NCI-H2029 (cell line): ENCODE data around the gene SLMAP.

Experiments used
- DNase-seq: peaks from one replicate; lab custom pipeline; 2025; lab: John Stamatoyannopoulos, UW

The SLMAP gene

DNA sequence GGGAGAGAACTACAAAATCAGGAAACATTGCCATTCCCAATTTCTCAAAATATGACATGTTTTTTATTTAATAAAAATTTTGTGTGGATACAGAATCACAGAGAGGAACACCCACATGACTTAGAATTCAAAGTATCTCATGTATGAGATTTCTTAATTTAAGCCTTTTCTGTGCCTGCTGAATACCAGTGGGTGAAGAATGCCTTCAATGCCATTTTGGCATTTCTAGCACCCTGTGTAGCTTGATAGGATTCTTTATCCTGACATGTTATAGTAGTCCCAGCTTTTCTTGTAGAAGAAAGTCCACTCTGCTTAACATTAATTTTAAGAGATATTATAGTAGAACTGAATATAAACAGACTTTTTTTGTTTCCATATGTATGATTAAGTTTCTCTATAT is 3.1 kb upstream of the SLMAP start:
- DNase-seq = no peak

GRCh38 chr3:57755368-57755675 is 787 bp upstream of the SLMAP start:
- no peak for DNase-seq

DNA sequence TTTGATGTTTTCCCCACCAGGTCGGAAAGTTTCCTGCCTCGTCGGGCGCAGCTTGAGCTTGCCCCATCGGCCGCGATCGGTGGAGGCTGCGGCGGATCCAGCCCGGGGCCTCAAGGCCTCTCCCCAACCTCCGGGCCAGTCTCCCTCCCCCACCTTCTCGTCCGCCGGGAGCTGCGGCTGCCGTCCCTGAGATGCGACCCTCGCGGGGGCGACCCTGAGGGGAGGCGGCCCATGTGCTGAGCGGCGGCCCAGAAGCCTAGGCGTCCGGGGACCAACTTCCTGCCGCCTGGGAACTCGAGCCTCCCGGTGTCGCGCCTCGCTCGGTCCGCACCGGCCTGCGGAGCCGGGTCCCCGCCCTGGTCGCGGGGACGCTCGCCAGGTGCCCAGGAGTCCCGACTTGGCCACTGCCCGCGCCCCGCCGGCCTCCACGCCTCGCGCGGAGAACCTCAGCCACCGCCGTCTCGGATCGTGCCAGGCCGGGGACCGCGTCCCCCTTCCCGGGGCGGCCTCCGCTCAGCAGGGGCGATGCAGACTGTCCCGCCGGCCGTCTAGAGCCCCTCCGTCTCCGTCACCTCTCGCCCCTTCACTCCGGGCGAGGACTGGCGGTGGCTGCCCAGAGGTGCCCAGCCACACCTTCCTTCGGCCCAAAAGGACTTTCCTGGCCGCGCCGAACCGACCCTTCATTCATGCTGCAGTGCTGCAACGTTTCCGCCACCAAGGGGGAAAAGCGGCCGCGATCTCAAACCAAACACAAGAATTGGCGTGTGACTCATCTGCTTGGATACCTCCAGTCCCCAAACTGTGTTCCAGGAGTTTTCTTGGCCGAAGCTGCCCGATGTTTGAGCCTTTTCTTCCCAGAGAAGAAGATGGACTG is 656 bp downstream of the SLMAP start:
- DNase-seq = no peak

DNA sequence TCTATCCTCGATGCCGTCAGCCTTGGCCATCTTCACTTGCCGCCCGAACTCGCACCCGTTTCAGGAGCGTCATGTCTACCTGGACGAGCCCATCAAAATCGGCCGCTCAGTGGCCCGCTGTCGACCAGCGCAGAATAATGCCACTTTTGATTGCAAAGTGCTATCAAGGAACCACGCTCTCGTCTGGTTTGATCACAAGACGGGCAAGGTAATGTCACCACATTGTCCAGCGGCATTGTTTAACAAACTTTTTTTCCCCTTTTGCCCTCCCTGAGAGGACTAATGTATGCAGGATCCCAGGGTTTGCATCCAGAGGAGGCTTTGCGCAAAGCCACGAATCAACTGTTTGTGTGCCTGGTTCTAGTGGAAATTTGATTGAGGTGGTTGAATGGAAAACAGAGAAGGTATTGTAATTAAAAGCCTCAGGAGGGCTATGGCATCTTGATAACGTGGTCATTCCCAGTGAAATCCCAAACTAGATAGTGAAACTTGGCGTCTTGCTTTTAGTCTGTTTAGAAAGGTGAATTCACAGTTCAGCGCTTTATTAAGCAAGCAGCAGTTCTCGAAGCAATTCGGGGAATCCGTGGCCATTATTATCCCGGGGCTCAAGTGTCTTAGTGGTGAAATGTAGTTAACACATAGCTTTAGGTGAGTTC is 1.7 kb downstream of the SLMAP start:
- no peak for DNase-seq

DNA sequence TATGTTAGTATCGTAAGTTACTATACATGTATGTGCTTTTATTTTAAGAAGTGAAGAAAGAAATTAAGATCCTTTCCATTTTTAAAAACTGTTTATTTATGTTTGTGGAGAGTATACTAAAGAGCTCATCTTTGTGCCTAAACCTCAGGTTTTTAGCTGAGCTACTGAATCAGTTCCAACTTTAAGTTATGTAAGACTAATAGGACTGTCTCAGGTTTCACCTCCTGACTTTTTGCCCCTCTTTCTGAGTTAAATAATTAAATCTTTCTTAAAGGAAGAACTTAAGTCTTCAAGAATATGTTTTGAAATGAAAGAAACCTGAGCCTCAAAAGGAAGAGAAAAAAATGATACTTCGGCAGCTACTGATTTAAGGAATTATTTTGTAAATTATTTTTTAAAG is 2.6 kb downstream of the SLMAP start:
- DNase-seq = no peak

DNA sequence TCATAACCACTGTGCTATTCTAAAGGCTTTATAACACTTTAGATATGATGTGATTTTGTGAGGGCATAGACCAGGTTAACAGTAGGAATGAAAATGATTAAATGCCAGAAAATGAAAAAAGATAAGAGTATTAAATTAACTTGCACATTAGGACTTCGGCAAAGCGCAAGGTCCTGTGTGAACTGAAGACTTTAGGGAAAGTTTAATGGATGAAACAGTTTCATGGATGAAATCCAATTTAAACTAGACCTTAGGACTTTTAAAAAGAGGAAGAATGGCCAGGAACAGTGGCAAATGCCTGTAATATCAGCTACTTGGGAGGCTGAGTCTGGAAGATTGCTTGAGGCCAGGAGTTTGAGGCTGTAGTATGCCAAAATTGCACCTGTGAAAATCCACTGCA is 8.7 kb downstream of the SLMAP start:
- no peak for DNase-seq

DNA sequence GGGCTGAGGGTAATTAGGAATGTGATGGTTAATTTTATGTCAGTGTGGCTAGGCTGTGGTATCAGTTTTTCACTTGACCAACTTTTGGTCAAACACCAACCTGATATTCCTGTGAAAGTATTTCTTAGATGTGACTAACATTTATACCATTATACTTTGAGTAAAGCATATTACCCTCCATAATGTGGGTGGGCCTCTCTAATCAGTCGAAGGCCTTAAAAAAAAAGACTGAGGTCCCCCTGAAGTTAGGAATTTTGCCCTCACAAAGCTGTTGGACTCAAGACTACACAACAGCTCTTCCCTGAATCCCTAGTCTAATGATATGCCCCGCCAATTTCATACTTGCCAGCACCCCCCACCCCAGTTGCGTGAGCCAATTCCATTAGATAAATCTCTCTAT is 12.5 kb downstream of the SLMAP start:
- DNase-seq = no peak

DNA sequence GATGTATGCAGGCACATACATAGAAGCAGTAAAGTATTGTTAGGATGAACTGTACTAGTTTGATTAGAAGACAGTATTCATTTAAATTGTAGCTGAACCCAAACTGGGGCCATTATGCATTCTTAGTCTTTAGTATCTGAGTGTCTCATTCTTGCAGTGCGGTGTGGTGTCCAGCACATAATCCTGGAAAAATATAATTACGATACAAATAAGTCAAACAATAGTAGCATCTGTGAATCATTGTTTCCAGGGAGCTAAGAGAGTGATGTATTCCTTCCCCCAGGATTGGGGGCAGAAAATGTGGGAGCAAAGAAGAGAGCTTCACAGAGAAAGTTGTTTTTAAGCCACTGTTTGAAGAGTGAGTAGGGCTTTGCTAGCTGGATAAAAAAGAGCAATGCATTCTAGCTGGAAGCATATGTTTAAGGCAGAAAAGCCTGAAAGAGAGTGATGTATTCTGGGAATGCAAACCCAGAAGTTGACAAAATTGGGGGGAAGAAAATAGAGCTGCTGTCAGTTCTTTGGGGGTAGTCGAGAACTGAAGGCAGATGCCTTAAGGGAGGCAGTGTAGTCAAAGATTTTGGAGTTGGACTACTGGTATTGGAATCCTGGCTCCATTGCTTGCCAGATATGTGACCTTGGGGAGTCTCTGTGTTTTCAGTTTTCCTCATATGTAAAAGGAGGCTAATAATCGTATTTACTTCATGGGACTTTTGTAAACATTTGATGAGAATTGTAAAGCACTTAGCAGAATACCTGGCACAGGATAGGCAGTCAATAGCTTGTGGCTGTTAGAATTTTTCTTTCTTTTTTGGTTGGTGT is 14.1 kb downstream of the SLMAP start:
- no peak for DNase-seq

DNA sequence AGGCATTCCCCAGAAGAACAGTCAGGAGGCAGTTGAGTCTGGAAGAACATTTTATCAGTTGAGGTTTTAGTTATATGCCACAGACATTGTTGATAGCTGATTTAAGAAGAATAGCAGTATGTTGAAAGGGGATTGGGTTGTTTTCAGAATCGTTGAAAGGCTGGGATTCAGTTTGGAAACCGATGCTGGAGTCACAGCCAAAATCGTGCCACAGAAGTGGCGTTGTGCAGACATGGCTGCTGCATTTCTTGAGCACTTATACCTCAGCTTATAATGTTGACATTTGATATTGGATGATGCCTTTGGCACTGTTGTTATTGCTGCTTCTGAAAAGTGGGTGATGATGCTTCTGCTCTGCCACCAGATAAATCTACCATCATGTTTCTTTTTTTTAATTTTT is 16.1 kb downstream of the SLMAP start:
- DNase-seq = no peak

GRCh38 chr3:57777774-57778173 is 21.7 kb downstream of the SLMAP start:
- DNase-seq = no peak

GRCh38 chr3:57778494-57778893 is 22.4 kb downstream of the SLMAP start:
- no peak for DNase-seq

DNA sequence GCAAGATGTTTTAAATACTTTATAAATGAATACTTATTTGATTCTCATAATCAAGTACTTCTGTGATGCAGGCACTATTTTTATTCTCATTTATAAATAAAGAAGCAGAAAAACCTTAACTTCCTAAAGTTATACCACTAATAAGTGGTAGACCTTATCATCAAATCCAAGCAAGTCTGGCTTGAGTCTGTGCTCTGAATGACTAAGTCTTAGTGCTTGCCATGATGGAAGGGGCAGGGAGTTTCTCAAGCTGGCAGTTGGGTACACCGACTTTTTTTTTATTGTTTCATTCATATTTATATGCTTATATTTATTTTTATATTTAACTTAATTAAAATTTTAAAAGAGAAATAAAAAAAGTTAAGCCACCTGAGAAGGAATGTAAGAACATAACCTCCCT is 23.6 kb downstream of the SLMAP start:
- no peak for DNase-seq

- no peak for DNase-seq
Measured at GRCh38 chr3:57783186-57784088, 27.3 kb downstream of the SLMAP start.

- no peak for DNase-seq
Measured at GRCh38 chr3:57784089-57784735, 28.1 kb downstream of the SLMAP start.

- DNase-seq = no peak
Measured at GRCh38 chr3:57785446-57785845, 29.3 kb downstream of the SLMAP start.

DNA sequence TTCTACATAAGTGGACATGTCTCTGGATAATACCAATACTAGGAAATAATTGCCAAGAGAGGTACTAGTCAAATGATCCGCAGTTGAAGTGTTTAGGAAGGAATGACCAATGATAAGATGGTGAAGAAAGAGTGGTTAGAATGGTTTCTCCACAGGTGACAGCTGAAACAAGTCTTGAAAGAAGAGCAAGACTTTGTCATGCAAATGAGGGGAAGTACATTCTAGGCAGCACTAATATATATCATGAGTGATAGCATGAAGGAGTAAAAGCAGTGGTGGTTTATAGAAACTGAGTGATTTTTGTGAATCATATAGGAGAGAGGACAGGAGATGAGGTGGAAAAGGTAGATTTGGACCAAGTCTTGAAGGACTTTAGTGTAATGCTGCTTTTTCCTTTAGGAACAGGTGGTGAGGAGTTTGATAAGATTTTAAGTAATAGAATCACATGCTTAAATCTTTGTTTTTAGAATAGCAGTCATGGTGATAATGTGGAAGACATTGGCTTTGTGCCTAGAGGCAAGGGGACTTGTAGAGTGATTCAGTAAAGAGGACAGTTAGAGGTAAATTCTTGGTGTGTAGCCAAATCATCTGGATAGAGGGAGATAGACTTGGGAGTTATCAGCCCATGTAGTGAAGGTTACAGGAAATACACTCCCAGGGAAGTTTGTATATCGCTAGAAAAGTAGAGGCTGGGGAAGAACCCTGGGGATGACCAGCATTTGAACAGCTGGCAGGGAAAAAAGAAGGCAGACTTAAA is 31.9 kb downstream of the SLMAP start:
- peak; percentile 3 for DNase-seq

DNA sequence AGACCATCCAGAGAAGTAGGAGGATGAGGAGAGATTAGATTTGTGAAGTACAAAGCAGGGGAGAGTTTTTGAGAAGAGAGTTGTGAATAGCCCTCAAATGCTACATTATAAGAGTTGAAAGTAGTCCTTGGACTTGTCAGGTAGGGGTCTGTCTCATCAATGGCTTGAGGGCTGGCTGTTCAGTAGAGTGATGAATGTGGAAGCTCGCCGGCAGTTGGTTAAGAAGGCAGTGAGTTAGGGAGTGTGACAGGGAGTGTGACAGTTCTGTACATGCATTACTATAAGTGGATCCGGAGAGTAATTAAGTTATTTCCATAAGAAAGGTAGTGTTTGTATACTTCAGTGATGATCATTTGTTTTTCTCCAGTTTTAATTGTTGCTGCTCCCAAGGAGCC is 32.5 kb downstream of the SLMAP start:
- no peak for DNase-seq

DNA sequence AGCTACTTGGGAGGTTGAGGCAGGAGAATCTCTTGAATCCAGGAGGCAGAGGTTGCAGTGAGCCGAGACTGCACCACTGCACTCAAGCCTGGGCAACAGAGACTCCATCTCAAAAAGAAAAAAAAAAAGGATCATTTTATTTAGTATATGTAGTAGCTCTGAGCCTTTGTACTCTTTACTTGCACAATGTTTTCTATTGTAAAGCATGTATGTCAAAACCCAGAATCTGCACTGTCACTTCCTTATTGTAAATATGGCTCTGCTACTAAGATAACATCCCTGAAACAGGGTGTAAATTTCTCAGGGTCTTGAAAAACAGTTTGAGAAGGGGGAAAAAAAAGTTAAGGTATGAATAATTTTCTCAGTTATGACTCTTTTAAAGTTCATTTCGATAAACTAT is 35.1 kb downstream of the SLMAP start:
- DNase-seq = no peak

DNA sequence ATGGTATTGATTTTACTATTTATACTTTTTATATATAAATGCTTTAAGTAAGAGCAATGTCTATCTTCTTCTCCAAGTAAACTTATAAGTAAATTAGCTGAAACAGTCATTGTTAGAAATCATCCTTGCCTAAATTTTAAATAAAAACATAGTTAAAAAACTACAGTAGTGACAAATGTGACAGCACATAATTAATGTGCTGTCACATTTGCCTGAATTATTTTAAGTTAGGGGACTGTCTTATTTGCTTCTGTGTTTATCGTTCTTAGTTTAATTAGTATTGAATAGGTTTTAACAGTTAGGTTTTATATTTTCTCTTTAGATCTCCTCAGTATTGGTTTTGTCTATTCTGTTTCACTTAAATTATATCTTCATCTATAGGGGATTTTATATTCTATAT is 36.1 kb downstream of the SLMAP start:
- no peak for DNase-seq

GRCh38 chr3:57793737-57794187 is 37.7 kb downstream of the SLMAP start:
- no peak for DNase-seq

- DNase-seq = no peak
Measured at GRCh38 chr3:57794501-57794900, 38.4 kb downstream of the SLMAP start.
